Hematopoietic multipotent progenitor cell (in vitro differentiated cells): ENCODE measurements around the gene ZNF512. TPM values are rescaled to one million over a fixed set of nuclear protein-coding genes. Genes with fewer than 3 reads are reported as not detected.
A peak's percentile ranks its signal among the peaks of the same experiment; 100 is the strongest.
"Not testable (repeated sequence)": the region's sequence is repeated elsewhere in the genome, so short reads cannot be mapped to it uniquely, and the experiment has no call there.

ENCODE experiments used
- DNase-seq, 3 donors: peaks; one replicate each; pipeline ENCODE4 v3.0.0-alpha.2; 2011 to 2015; ENCODE audit warnings: low read depth in 2 of 3, low spot score in 2 of 3
- total RNA-seq: library from RNA; depleted of rRNA; stranded (reverse); fragments of >200 nt; gene quantifications from one replicate; pipeline ENCODE4 v1.2.3, GENCODE V29; 2012

The ZNF512 gene
- total RNA-seq, 1 donor, result 24.2 TPM

- peak in 1 of 3 donors; percentile 3 for DNase-seq
Observed at GRCh38 chr2:27582129-27582694, 630 bp upstream of the ZNF512 start.

- no peak for DNase-seq
Observed at GRCh38 chr2:27583390-27583915, 611 bp downstream of the ZNF512 start.

- DNase-seq, result no peak
Observed at GRCh38 chr2:27584597-27584996, 1.8 kb downstream of the ZNF512 start.

GRCh38 chr2:27587025-27587424 lies 4.2 kb downstream of the ZNF512 start:
- no peak for DNase-seq

- DNase-seq, result no peak
Observed at GRCh38 chr2:27588308-27588707, 5.5 kb downstream of the ZNF512 start.

GRCh38 chr2:27591745-27592144 lies 8.9 kb downstream of the ZNF512 start:
- no peak for DNase-seq

GRCh38 chr2:27593240-27593639 lies 10.4 kb downstream of the ZNF512 start:
- no peak for DNase-seq

- not testable (repeated sequence) for DNase-seq
Observed at GRCh38 chr2:27594020-27594703, 11.3 kb downstream of the ZNF512 start.

GRCh38 chr2:27595412-27595811 lies 12.6 kb downstream of the ZNF512 start:
- DNase-seq, result not testable (repeated sequence)

- no peak for DNase-seq
Observed at GRCh38 chr2:27596627-27597026, 13.8 kb downstream of the ZNF512 start.

- DNase-seq, result no peak
Observed at GRCh38 chr2:27606611-27607010, 23.8 kb downstream of the ZNF512 start.

- DNase-seq, result no peak
Observed at GRCh38 chr2:27613985-27614384, 31.1 kb downstream of the ZNF512 start.

GRCh38 chr2:27615316-27615715 lies 32.5 kb downstream of the ZNF512 start:
- no peak for DNase-seq

GRCh38 chr2:27621524-27621923 lies 38.7 kb downstream of the ZNF512 start:
- DNase-seq, result no peak

GRCh38 chr2:27622921-27623384 lies 40.1 kb downstream of the ZNF512 start:
- no peak for DNase-seq

GRCh38 chr2:27624943-27625342 lies 42.1 kb downstream of the ZNF512 start:
- no peak for DNase-seq

GRCh38 chr2:27626323-27626722 lies 43.5 kb downstream of the ZNF512 start:
- DNase-seq, result not testable (repeated sequence)

- peak in 2 of 3 donors; percentile 18 to 26 for DNase-seq
Observed at GRCh38 chr2:27626921-27627320, 44.1 kb downstream of the ZNF512 start.

- DNase-seq, result peak in 1 of 3 donors; percentile 21
Observed at GRCh38 chr2:27627963-27628766, 45.3 kb downstream of the ZNF512 start.

- DNase-seq, result peak; percentile 79 to 96 (median 94)
Observed at GRCh38 chr2:27628767-27629709, 46.2 kb downstream of the ZNF512 start, which contains the start of the genes CCDC121 and GPN1. Gene CCDC121 (minus strand): TSS chr2:27629012. CDS start chr2:27627799, 1,213 bp downstream. Gene GPN1 (plus strand): TSS chr2:27629050. CDS start chr2:27629059, 9 bp downstream.
